IPS DF 19.7 (cell line): Measurements from ENCODE around the gene RAPGEF2.

ENCODE experiments used
- DNase-seq: peaks from one replicate; pipeline ENCODE4 v3.0.0-alpha.2; 2013; ENCODE audit warnings: low read depth, low spot score

RAPGEF2 gene

DNA sequence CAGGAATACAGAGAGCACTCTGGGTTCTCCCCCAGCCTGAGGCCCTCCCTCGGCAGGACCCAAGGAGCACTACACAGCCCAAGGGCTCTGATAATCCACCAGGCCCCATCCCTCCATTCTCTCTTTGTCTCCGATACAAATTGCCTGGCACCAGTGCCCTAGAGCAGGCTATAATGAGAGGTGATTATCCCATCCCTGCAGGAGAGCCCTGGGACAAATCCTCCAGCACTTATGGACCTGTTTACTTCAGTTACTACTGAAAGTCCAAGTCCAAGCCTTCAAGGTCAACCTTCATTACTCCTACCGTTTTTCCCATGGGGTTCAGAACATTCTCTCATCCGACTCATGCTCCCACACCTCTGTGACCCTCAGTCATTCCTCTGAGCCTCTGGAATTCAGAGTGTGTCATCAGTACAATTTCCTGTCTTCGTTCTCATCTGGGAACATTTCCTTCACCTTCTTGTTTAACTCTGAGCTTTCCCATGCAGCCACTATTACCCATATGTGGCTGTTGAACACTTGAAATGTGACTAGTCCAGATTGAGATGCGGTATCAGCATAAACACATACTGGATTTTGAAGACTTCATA, 299.0 kb downstream of the RAPGEF2 start:
- no peak for DNase-seq
